Inflammatory macrophage (primary cell): ENCODE measurements around the gene RHBDL2.
"Not testable (repeated sequence)": the region's sequence is repeated elsewhere in the genome, so short reads cannot be mapped to it uniquely, and the experiment has no call there.

Source experiments
- DNase-seq, 2 donors: peaks; one replicate each; pipeline ENCODE4 v3.0.0-alpha.2; 2020 to 2022
- total RNA-seq, 18 experiments: gene quantifications; one replicate each; lab custom pipeline; 2026; ENCODE audit warnings: mixed read lengths in 6 of 18, inconsistent platforms in 2 of 18; lab: John Stamatoyannopoulos, UW

RHBDL2 gene, protein sequence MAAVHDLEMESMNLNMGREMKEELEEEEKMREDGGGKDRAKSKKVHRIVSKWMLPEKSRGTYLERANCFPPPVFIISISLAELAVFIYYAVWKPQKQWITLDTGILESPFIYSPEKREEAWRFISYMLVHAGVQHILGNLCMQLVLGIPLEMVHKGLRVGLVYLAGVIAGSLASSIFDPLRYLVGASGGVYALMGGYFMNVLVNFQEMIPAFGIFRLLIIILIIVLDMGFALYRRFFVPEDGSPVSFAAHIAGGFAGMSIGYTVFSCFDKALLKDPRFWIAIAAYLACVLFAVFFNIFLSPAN
- 0 to 0.12 (median 0) reads per million in 18 experiments for total RNA-seq

DNA sequence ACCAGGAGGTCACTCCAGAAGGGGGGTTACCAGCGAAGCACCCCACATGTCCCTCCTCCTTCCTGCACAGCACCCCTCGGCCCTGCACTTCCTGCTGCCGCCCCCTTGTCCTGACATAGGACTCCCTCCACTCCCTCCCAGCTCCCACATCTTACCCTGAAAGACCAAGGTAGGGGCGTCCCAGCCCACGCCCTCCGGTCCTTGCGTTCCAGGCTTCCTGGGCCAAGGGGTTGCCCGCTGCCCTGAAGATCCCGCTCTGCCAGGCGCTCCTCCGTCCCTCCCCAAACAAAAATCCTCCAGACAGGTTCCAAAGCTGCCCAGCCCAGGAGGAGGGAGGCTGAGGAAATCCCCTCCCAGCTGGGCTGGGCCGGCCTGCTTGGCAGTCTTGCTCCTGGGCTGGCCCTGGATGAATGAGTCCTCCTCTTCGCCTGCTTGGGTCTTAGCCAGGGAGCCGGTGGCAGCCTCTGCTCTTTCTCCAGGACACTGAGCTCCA lies at the start of gene RHBDL2:
RHBDL2 (minus strand) TSS at position 304 of the 493 bp plus-strand sequence. CDS start 22,618 bp downstream, outside the sequence.
- DNase-seq: no peak

DNA sequence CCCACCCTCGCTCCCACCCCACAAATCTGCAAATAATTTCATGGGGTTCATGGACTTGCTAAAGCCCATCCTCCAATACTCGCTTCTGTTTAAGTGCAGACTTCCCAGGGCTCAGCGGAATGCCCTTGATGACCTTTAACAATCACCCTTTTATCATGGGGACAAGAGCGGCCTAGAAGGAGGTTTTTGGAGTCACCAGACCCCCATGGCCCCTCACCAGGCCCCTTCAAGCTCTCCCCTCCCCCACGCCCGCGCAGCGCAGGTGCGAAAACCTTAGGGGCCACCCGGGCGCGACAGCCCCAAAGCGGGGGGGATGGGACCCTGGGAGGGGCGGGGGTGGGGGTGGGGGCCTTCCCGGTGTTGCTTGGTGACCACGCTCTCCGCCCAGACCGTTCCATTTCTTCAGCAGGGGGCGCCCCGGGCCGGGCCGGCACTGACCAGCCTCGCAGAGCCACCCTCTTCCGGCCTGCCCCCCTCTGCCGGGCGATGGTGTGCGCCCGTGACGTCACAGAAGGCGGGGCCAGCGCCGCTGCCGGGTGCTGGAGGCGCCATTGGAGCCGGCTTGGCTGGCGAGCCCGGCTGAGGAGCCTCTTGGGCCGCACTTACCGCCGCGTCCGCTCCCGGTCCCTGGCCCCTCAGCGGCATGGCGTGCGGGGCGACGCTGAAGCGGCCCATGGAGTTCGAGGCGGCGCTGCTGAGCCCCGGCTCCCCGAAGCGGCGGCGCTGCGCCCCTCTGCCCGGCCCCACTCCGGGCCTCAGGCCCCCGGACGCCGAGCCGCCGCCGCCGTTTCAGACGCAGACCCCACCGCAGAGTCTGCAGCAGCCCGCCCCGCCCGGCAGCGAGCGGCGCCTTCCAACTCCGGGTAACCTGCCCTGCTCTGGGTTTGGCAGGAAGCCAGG lies 49.4 kb upstream of the RHBDL2 start, which contains the start of gene AKIRIN1:
AKIRIN1 (plus strand) TSS at position 539 of the 900 bp plus-strand sequence; CDS start at position 644, 105 bp downstream.
- peak; percentile 97 to 98 for DNase-seq

DNA sequence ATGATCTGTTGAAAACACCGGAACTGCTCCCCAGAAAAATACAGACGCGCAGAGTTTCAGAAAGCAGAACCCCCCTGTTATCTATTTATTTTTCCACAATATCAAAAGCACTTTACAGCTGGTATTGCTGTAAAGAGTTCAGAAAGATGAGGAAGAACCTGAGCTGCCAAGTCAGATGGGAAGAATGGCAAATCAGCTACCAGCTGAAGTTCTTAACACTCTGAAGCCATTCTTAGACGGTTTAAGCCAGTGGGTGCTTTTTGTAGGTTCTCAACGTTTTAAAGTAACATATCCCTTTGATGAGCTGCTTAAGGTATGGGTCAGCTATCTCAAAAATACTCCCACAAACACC lies 48.7 kb upstream of the RHBDL2 start:
- peak; percentile 17 to 37 for DNase-seq

DNA sequence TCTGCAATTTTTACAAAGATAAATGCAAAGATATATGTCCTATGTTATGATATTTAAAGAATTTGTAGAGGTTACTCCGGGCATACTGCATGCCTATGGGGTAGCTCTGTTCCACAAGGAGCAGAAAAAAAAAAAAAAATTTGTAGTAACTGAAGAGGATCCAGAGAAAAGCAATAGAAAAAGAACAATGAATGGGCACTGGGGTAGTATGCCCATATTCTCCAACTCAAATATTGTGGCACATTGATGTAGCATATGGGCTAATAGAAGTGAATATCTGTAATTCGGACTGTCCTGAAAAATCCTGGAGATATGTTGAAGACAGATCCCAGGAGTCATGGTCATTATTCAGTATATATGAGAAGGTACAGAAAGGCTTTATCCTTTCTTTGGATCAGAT lies 48.3 kb upstream of the RHBDL2 start:
- DNase-seq: no peak

DNA sequence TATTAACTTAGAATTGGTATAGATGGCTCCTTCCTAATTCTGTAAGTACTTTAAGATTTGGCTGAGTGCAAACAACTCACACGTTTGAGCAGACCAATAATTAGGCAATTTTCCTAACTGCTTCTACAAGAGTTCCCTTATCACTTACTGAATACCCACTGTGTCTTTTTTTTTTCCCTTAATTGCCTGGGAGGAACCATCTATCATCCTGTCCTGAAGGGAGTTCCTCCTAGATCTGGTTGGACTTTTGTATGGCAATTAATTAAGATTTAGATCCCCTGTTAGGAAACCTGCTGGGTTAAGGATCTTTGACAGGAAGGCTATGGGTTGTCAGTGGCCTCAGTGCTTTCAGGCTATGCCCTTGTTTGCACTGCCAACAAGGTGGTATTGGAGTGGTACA lies 37.8 kb upstream of the RHBDL2 start:
- DNase-seq: not testable (repeated sequence)

DNA sequence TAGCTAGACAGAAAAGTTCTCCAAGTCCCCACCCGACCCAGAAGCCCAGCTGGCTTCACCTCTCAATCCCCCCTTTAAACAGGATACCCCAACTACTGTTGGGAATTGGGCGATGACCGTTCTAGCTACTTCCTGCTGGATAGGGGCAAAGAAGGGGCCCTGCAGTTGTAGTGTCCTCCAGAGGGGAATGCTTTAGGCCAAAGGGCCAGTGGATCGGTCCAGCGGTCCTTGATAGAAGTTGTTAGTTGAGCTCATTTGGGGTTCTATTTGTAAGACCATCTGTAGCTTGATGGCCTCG lies 36.6 kb upstream of the RHBDL2 start:
- not testable (repeated sequence) for DNase-seq

DNA sequence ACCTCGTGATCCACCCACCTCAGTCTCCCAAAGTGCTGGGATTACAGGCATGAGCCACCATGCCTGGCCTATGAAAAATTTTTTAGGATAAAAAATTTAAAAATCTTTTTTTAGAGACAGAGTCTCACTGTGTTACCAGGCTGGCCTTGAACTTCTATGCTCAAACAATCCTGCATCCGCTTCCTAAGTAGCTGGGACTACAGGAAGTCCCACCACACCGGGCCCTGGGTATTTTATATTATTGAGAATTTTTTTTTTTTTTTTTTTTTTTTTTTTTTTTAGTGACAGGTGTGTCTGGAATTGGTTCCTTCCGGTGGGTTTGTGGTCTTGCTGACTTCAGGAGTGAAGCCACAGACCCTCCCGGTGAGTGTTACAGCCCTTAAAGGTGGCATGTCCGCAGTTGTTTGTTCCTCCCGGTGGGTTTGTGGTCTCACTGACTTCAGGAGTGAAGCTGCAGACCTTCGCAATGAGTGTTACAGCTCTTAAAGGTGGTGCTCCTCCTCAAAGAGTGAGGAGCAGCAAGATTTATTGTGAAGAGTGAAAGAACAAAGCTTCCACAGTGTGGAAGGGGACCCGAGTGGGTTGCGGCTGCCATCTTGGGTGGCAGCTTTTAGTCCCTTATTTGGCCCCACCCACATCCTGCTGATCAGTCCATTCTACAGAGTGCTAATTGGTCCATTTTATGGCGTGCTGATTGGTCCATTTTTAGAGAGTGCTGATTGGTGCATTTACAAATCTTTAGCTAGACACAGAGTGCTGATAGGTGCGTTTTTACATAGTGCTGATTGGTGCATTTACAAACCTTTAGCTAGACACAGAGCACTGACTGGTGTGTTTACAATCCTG lies 36.0 kb upstream of the RHBDL2 start:
- DNase-seq: not testable (repeated sequence)

DNA sequence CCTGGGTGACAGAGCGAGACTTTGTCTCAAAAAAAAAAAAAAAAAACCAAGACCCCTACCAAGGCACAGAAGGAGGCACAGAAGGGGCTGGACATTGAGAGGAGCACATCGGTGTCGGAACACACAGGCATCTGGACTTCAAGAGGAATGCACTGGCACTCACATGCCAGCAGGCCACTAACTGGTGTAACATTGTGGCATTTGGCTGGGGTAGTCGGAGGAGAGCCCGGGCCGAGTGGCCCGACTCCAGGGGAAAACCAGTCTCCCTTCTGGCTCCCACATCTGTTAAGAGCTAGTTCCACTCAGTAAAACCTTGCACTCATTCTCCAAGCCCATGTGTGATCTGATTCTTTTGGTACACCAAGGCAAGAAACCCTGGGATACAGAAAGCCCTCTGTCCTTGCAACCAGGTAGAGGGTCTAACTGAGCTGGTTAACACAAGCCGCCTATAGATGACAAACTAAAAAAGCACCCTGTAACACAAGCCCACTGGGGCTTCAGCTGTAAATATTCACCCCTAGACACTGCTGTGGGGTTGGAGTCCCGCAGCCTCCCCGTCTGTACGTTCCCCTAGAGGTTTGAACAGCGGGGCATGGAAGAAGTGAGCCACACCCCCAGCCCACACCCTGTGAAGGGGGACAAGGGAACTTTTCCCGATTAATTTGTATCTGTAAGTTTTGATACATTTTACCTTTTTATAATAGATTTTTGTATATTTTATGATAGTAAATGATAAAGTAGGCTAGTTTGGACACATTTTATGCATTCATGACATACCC lies 32.2 kb upstream of the RHBDL2 start:
- DNase-seq: no peak

DNA sequence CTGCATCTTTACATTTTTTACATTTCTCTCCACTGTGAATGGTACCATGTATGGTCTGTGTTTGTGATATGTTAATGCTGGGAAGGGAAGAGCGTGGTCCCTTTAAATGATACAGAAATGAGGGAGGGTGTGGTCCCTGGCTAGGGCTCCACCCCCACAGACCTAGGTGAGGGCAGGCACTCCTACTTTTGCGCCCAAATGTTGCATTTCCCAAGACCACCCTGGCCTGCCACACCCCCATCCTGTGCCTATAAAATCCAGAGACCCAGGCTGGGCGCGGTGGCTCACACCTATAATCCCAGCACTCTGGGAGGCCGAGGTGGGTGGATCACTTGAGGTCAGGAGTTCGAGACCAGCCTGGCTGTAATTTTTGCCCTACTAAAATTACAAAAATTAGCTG lies 31.5 kb upstream of the RHBDL2 start:
- not testable (repeated sequence) for DNase-seq

DNA sequence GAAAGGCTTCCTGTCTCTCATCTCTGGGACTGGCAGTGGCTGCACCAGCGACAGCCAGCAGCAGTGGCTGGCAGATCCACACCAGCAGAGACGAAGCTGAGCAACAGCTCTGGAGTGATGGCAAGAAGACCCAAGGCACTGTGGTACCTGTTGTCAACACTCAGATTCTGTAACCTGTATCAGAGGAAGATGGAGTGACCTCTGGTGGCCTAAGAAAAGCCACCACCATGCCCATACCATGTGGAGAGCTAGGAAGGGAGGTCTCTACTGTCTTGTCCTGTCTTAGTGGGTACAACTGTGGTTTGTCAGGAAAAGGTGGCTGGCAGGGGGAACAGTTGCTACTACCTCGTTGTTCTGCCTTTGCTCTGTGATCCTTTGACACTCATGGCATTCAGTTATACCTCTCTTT lies 22.5 kb upstream of the RHBDL2 start:
- DNase-seq: no peak

DNA sequence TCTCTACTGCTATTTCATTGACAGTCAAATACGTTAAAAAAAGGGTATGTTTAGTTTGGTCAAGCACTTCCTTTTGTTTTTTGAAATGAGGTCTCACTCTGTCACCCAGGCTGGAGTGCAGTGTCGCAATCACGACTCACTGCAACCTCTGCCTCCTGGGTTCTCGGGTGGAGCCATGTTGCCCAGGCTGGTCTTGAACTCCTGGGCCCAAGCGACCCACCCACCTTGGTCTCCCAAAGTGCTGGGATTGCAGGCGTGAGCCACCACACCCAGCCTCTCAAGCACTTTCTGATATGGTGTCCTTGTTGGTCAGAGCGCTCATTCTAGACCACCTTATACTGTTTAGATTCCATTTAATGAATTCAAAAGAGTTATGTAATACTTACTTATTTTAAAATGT lies 20.9 kb upstream of the RHBDL2 start:
- peak in 1 of 2 donors; percentile 15 for DNase-seq

DNA sequence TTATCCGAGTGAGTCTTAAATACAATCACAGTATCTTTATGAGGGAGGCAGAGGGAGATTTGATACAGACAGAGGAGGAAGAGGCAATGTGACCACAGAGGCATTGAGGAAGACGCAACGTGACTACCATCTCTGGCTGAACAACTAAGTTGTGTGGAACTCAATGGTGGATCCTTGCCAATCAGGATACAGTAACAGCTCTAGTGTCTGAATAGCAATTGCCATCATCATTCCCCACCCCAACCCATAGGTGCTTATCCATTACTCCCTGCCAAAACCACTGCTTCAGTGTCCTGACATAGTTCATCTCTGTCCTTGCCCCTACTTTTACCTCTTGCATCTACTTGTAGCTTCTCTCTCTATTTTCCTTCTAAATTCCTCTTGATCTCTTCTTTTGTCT lies 20.5 kb upstream of the RHBDL2 start:
- no peak for DNase-seq

DNA sequence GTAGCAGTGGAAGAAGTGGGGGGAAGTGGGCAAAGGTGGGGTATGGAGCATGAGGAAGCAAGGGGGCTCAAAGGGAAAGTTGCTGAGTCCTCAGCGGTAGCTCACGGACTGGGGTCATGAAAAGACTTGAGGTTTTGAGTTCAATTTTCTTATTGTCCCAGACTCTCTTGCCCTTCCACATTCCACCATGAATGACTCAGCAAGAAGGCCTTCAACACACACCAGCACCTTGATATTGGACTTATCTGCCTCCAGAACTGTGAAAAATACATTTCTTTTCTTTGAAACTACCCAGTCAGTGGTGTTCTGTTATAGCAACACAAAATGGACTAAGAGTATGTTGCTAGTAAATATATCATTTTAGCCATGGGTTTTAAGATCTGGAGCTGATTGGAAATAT lies 17.3 kb upstream of the RHBDL2 start:
- DNase-seq: no peak

DNA sequence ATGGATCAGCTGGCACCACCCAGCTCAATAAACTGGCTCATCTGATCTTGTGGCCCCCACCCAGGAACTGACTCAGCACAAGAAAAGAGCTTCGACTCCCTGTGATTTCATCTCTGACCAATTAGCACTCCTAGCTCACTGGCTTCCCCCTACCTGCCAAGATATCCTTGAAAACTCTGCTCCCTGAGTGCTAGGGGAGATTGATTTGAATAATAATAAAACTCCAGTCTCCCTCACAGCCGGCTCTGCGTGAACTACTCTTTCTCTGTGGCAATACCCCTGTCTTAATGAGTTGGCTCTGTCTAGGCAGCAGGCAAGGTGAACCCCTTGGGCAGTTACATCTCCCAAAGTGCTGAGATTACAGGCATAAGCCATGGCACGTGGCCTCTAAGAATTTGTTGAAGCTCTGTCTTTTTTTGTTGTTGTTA lies 11.8 kb upstream of the RHBDL2 start:
- DNase-seq: no peak

DNA sequence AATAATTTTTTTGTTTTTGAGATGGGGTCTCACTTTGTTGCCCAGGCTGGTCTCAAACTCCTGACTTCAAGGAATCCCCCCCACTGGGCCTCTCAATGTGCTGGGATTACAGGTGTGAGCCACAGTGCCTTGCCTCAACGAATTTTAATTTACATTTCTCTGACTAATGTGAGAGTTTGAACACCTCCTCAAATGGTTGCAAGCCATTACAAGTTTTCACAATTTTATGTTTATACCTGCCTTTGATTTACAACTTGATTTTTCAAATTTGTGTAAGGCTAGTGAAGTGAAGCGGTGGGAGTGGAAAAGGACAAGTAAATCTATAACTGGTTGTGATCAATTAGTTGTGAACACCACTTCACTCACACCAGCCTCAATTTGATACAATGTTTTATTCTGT lies 8.9 kb upstream of the RHBDL2 start:
- no peak for DNase-seq

DNA sequence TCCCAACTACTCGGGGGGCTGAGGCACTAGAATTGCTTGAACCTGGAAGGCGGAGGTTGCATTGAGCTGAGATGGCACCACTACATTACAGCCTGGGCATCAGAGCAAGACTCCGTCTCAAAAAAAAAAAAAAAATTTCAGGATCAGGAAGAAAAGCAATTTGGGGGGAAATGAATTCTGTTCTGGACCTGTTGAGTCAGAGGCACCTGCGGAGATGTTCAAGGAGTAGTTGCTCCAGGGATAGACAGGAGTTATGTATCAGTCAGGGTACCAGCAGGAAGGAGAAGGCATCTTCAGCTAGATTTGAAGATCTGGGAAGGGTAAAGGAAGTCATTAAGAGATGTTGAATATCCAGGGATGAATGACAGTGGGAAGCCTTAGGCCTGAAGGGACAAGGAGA lies 2.9 kb upstream of the RHBDL2 start:
- no peak for DNase-seq

DNA sequence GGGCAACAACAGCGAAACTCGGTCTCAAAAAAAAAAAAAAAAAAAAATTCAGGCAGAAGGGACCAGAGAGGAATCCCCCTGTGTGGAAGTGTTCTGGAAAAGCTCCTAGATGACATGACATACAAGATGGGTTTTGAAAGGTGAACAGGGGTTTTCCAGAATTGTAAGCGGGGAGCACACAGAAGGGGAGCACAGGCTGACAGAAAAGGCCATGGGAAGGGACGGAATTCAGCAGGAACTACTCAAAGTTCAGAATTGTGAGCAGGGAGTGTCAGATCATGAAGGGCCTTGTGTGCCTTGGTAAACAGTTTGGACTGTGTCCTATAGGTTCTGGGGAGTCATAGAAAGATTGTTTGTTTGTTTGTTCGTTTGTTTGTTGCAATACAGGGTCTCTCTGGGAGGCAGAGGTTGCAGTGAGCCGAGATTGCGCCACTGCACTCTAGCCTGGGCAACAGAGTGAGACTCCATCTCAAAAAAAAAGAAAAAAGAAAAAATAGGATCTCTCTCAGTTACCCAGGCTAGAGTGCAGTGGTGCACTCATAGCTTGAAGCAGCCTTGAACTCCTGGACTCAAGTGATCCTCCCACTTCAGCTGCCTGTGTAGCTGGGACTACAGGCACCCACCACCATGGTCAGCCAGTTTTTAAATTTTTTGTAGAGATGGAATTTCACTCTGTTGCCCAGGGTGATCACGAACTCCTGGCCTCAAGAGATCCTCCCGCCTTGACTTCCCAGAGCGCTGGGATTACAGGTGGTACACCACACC lies 1.2 kb upstream of the RHBDL2 start:
- DNase-seq: no peak

DNA sequence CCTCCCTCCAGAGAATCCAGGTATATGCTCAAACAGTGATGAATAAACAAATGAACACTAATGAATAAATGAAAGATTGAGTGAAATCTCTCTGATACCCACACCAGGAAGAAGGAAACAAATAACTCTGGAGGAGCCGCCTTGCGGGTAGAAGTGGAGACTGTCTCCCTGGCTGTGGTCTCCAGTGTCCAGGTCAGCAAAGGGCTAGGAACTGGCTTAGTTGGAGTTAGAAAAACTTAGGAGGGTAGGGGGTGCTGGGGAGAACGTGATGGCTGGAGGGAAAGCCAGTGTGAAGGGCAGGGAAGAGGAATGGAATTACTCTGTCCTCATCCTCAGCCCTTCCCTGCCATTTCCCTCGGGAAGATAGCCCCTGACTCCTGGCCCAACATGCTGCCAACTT lies 537 bp downstream of the RHBDL2 start:
- DNase-seq: no peak

DNA sequence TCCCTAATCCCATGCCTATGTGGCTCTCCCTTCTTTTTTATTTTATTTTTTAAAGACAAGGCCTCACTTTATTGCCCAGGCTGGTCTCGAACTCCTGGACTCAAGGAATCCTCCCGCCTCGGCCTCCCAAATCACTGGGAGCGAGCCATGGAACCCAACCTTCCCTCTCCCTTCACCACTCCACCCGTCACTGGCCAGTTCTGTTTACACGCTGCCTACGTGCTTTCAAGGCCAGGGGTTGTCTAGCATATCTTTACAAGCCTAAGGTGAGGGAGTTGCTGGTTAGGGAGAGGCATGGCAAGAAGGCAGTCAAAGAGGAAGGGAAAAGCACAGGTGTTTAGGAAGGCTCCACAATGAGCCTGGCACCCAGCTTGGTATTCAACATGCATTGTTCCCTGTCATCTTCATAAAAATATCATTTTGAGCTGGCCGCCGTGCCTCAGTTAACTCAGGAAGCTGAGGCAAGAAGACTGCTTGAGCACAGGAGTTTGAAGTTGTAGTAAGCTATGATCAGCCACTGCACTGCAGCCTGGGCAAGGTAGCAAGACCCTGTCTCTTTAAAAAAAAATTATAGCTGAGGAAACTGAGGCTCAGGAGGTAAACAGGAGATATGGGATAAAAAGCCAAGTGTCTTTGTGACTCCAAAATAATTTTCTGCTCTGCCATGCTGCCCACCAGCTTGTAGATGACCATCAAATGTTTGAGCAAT lies 1.1 kb downstream of the RHBDL2 start:
- no peak for DNase-seq

DNA sequence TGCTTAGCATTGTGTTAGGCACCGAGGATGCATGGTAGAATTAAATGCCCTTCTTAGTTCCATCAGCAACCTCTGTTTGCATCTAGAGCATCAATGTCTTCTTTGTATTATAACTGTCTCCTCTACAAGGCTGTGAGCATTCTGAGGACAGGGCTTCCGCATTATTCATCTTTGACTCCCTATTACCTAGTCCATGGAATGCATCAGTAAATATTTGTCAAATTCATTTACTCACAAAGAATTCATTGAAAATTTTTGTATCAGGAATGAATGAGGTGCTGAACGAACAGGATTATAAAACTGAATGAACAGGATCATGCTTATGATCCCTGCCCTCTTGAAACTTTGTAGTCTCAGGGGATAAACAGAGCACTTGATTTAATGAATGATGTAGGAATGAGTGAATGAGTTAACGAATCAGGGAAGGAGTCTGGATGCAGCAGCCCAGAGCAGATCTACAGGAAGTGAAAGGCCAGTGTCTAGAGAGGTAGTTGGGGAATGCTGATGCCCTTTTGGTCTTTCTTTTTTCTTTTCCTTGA lies 2.8 kb downstream of the RHBDL2 start:
- DNase-seq: no peak
